HepG2 (cell line): ENCODE results near the gene CCRL2. TPM values are rescaled to one million over a fixed set of nuclear protein-coding genes. Genes with fewer than 3 reads are reported as not detected.

Source experiments
- CCDC6 ChIP-seq: sonication (generic); formaldehyde crosslinking; IDR thresholded peaks from 2 replicates; pipeline ENCODE4 v1.8.1; 2022; ENCODE audit warnings: mild to moderate bottlenecking, missing genetic modification reagents, moderate library complexity
- CEBPB ChIP-seq: IDR thresholded peaks from 2 replicates; pipeline ENCODE4 v1.6.1; 2011; ENCODE audit warnings: low read depth, low read length, improper control_type of control experiment, borderline replicate concordance
- MTA1 ChIP-seq: sonication (generic); formaldehyde crosslinking; IDR thresholded peaks from 2 replicates; pipeline ENCODE4 v1.4.0; 2020; ENCODE audit warnings: missing genetic modification reagents, mild to moderate bottlenecking, borderline replicate concordance
- ZBTB3 ChIP-seq: sonication (generic); formaldehyde crosslinking; IDR thresholded peaks from 2 replicates; pipeline ENCODE4 v1.4.0; 2020; ENCODE audit warnings: low read depth, mild to moderate bottlenecking, moderate library complexity, missing genetic modification reagents, borderline replicate concordance
- ZNF605 ChIP-seq: sonication (generic); formaldehyde crosslinking; IDR thresholded peaks from 2 replicates; pipeline ENCODE4 v1.8.0; 2022; ENCODE audit warnings: mild to moderate bottlenecking, missing genetic modification reagents
- polyA plus RNA-seq, 8 experiments: library from polyadenylated mRNA; depleted of rRNA in 3 of 8; stranded (reverse) in 7 of 8; unstranded in 1 of 8; fragments of >200 nt; fragmentation: Illumina TruSeq in 4 of 8; extraction: Trizol in 4 of 8; gene quantifications; 2 replicates each; pipeline versions ENCODE4 v1.2.1 to v1.2.3, GENCODE V29; 2011 to 2016; ENCODE audit warnings: low read depth in 4 of 8, missing spikeins in 1 of 8, mixed read lengths in 1 of 8; ENCODE audit not compliant: insufficient read depth in 1 of 8
- total RNA-seq, 5 experiments: library from RNA; depleted of rRNA; stranded (reverse); fragments of >200 nt; fragmentation: Illumina TruSeq; extraction: Trizol; gene quantifications; 2 replicates each; pipeline ENCODE4 v1.2.3, GENCODE V29; 2016; ENCODE audit warnings: low read depth in 1 of 5
- TF ChIP-seq, protein P1 (sequence below): sonication (generic); formaldehyde crosslinking; IDR thresholded peaks from 2 replicates; pipeline ENCODE4 v1.5.0; 2020; ENCODE audit warnings: missing genetic modification reagents
- TF ChIP-seq, protein P2 (sequence below): sonication (generic); formaldehyde crosslinking; IDR thresholded peaks from 2 replicates; pipeline ENCODE4 v1.8.0; 2022; ENCODE audit warnings: missing genetic modification reagents, mild to moderate bottlenecking, moderate library complexity, borderline replicate concordance
- TF ChIP-seq, protein P3 (sequence below): sonication (generic); formaldehyde crosslinking; conservative IDR thresholded peaks from 2 replicates; pipeline ENCODE4 v1.5.0; 2020; ENCODE audit warnings: missing genetic modification reagents

CCRL2 gene
- total and polyA plus RNA-seq, 2 of the 13 experiments (the other 11 are each of a cell fraction or from before 2014, with no cell fraction given), result not detected

DNA sequence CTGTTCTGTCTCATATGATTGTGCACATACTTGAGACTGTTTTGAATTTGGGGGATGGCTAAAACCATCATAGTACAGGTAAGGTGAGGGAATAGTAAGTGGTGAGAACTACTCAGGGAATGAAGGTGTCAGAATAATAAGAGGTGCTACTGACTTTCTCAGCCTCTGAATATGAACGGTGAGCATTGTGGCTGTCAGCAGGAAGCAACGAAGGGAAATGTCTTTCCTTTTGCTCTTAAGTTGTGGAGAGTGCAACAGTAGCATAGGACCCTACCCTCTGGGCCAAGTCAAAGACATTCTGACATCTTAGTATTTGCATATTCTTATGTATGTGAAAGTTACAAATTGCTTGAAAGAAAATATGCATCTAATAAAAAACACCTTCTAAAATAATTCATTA, 31.2 kb upstream of the CCRL2 start (continued):
- TF ChIP-seq, protein P1, sequence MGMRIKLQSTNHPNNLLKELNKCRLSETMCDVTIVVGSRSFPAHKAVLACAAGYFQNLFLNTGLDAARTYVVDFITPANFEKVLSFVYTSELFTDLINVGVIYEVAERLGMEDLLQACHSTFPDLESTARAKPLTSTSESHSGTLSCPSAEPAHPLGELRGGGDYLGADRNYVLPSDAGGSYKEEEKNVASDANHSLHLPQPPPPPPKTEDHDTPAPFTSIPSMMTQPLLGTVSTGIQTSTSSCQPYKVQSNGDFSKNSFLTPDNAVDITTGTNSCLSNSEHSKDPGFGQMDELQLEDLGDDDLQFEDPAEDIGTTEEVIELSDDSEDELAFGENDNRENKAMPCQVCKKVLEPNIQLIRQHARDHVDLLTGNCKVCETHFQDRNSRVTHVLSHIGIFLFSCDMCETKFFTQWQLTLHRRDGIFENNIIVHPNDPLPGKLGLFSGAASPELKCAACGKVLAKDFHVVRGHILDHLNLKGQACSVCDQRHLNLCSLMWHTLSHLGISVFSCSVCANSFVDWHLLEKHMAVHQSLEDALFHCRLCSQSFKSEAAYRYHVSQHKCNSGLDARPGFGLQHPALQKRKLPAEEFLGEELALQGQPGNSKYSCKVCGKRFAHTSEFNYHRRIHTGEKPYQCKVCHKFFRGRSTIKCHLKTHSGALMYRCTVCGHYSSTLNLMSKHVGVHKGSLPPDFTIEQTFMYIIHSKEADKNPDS (CRISPR knock-in tag), result no peak
- TF ChIP-seq, protein P2, sequence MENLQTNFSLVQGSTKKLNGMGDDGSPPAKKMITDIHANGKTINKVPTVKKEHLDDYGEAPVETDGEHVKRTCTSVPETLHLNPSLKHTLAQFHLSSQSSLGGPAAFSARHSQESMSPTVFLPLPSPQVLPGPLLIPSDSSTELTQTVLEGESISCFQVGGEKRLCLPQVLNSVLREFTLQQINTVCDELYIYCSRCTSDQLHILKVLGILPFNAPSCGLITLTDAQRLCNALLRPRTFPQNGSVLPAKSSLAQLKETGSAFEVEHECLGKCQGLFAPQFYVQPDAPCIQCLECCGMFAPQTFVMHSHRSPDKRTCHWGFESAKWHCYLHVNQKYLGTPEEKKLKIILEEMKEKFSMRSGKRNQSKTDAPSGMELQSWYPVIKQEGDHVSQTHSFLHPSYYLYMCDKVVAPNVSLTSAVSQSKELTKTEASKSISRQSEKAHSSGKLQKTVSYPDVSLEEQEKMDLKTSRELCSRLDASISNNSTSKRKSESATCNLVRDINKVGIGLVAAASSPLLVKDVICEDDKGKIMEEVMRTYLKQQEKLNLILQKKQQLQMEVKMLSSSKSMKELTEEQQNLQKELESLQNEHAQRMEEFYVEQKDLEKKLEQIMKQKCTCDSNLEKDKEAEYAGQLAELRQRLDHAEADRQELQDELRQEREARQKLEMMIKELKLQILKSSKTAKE (CRISPR knock-in tag), result no peak
- TF ChIP-seq CCDC6 (CRISPR knock-in tag) (no peak), ZBTB3 (CRISPR knock-in tag) (no peak), MTA1 (CRISPR knock-in tag) (no peak), ZNF605 (no peak), CEBPB (no peak)
- TF ChIP-seq, protein P3, sequence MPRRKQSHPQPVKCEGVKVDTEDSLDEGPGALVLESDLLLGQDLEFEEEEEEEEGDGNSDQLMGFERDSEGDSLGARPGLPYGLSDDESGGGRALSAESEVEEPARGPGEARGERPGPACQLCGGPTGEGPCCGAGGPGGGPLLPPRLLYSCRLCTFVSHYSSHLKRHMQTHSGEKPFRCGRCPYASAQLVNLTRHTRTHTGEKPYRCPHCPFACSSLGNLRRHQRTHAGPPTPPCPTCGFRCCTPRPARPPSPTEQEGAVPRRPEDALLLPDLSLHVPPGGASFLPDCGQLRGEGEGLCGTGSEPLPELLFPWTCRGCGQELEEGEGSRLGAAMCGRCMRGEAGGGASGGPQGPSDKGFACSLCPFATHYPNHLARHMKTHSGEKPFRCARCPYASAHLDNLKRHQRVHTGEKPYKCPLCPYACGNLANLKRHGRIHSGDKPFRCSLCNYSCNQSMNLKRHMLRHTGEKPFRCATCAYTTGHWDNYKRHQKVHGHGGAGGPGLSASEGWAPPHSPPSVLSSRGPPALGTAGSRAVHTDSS (CRISPR knock-in tag), result no peak
